Epithelial cell of esophagus (primary cell): ENCODE data around the gene TMEM138.
A peak's percentile ranks its signal among the peaks of the same experiment; 100 is the strongest.

ENCODE experiments used
- DNase-seq: peaks from one replicate; pipeline ENCODE4 v3.0.0; 2010; ENCODE audit warnings: low read depth
- H3K4me3 ChIP-seq: 2 replicates; pipeline ENCODE4 v1.5.1; 2011; ENCODE audit warnings: mild to moderate bottlenecking, low read length, control low read depth
- CTCF ChIP-seq: IDR thresholded peaks from 2 replicates; pipeline ENCODE4 v1.5.1; 2011; ENCODE audit warnings: low read depth, mild to moderate bottlenecking, low read length, control low read depth, inconsistent platforms; ENCODE audit not compliant: insufficient read depth; ENCODE audit errors: missing control alignments

Gene TMEM138

GRCh38 chr11:61411589-61411988 is 49.4 kb downstream of the TMEM138 start:
- DNase-seq: no peak
- TF ChIP-seq CTCF: no peak
- no peak overlapping the region for H3K4me3 ChIP-seq

GRCh38 chr11:61413496-61413895 is 51.3 kb downstream of the TMEM138 start:
- no peak for TF ChIP-seq CTCF
- DNase-seq: peak; percentile 44
- H3K4me3 ChIP-seq: no peak overlapping the region

GRCh38 chr11:61414547-61414946 is 52.4 kb downstream of the TMEM138 start:
- no peak for TF ChIP-seq CTCF
- DNase-seq: no peak

GRCh38 chr11:61415381-61415780 is 53.2 kb downstream of the TMEM138 start:
- H3K4me3 ChIP-seq: no peak overlapping the region
- no peak for DNase-seq
- TF ChIP-seq CTCF: no peak

More at GRCh38 chr11:61414547-61414946, 52.4 kb downstream of the TMEM138 start:
- H3K4me3 ChIP-seq: no peak overlapping the region

GRCh38 chr11:61416941-61417340 is 54.8 kb downstream of the TMEM138 start:
- DNase-seq: no peak
- no peak overlapping the region for H3K4me3 ChIP-seq
- TF ChIP-seq CTCF: no peak

- TF ChIP-seq CTCF: no peak
- no peak overlapping the region for H3K4me3 ChIP-seq
- no peak for DNase-seq
Measured at GRCh38 chr11:61417670-61418069, 55.5 kb downstream of the TMEM138 start.

- no peak for TF ChIP-seq CTCF
- H3K4me3 ChIP-seq: no peak overlapping the region
- peak; percentile 61 for DNase-seq
Measured at GRCh38 chr11:61418136-61418535, 56.0 kb downstream of the TMEM138 start.
